Measurements from ENCODE around the gene SLC2A5.

SLC2A5 gene

GRCh38 chr1:9016455-9016854 lies 53.0 kb downstream of the SLC2A5 start:
- H3K4me3 ChIP-seq (ENCODE audit: low read depth, low read length): no peak overlapping the region
- H3K4me1 ChIP-seq (ENCODE audit: control insufficient read depth, insufficient read depth, low read length): no peaks in the 10 kb centered on the region
- H3K9me3 ChIP-seq (ENCODE audit: control insufficient read depth, insufficient read depth, low read length): no peaks in the 10 kb centered on the region
- H3K36me3 ChIP-seq (ENCODE audit: control insufficient read depth, insufficient read depth, low read length): no peaks in the 10 kb centered on the region
- no peak overlapping the region for H3K27ac ChIP-seq (ENCODE audit: low read depth, low read length)
- no peak overlapping the region for H3K9ac ChIP-seq (ENCODE audit: low read depth, low read length)
- no peaks in the 10 kb centered on the region for H3K27me3 ChIP-seq (ENCODE audit: control insufficient read depth, insufficient read depth, low read length)

GRCh38 chr1:9014475-9015375 lies 54.7 kb downstream of the SLC2A5 start:
- Histone ChIP-seq H3K4me1 (ENCODE audit: control insufficient read depth, insufficient read depth, low read length) (no peaks in the 10 kb centered on the region), H3K36me3 (ENCODE audit: control insufficient read depth, insufficient read depth, low read length) (no peaks in the 10 kb centered on the region), H3K27me3 (ENCODE audit: control insufficient read depth, insufficient read depth, low read length) (no peaks in the 10 kb centered on the region), H3K9me3 (ENCODE audit: control insufficient read depth, insufficient read depth, low read length) (no peaks in the 10 kb centered on the region), H3K9ac (ENCODE audit: low read depth, low read length) (no peak overlapping the region), H3K27ac (ENCODE audit: low read depth, low read length) (no peak overlapping the region), H3K4me3 (ENCODE audit: low read depth, low read length) (no peak overlapping the region)

- H3K27ac ChIP-seq (ENCODE audit: low read depth, low read length): no peak overlapping the region
- no peaks in the 10 kb centered on the region for H3K36me3 ChIP-seq (ENCODE audit: control insufficient read depth, insufficient read depth, low read length)
- H3K27me3 ChIP-seq (ENCODE audit: control insufficient read depth, insufficient read depth, low read length): no peaks in the 10 kb centered on the region
- no peak overlapping the region for H3K4me3 ChIP-seq (ENCODE audit: low read depth, low read length)
- no peaks in the 10 kb centered on the region for H3K9me3 ChIP-seq (ENCODE audit: control insufficient read depth, insufficient read depth, low read length)
- H3K9ac ChIP-seq (ENCODE audit: low read depth, low read length): no peak overlapping the region
- H3K4me1 ChIP-seq (ENCODE audit: control insufficient read depth, insufficient read depth, low read length): no peaks in the 10 kb centered on the region
These were observed 55.6 kb downstream of the SLC2A5 start for GRCh38 chr1:9013819-9014218.

- Histone ChIP-seq H3K27ac (ENCODE audit: low read depth, low read length) (no peak overlapping the region), H3K9ac (ENCODE audit: low read depth, low read length) (no peak overlapping the region), H3K9me3 (ENCODE audit: control insufficient read depth, insufficient read depth, low read length) (no peaks in the 10 kb centered on the region), H3K36me3 (ENCODE audit: control insufficient read depth, insufficient read depth, low read length) (no peaks in the 10 kb centered on the region), H3K27me3 (ENCODE audit: control insufficient read depth, insufficient read depth, low read length) (no peaks in the 10 kb centered on the region), H3K4me1 (ENCODE audit: control insufficient read depth, insufficient read depth, low read length) (no peaks in the 10 kb centered on the region), H3K4me3 (ENCODE audit: low read depth, low read length) (no peak overlapping the region)
These were observed 58.6 kb downstream of the SLC2A5 start for GRCh38 chr1:9010781-9011323.

GRCh38 chr1:9009438-9010370 lies 59.7 kb downstream of the SLC2A5 start:
- no peak overlapping the region for H3K4me3 ChIP-seq (ENCODE audit: low read depth, low read length)
- peak overlapping the region; percentile 46 for H3K9ac ChIP-seq (ENCODE audit: low read depth, low read length)
- H3K4me1 ChIP-seq (ENCODE audit: control insufficient read depth, insufficient read depth, low read length): peaks cover 3% of the 10 kb centered on the region; the same call in 1 of the 2 replicates
- H3K9me3 ChIP-seq (ENCODE audit: control insufficient read depth, insufficient read depth, low read length): no peaks in the 10 kb centered on the region
- peak overlapping the region; percentile 59 for H3K27ac ChIP-seq (ENCODE audit: low read depth, low read length)
- no peaks in the 10 kb centered on the region for H3K36me3 ChIP-seq (ENCODE audit: control insufficient read depth, insufficient read depth, low read length)
- no peaks in the 10 kb centered on the region for H3K27me3 ChIP-seq (ENCODE audit: control insufficient read depth, insufficient read depth, low read length)

- H3K27ac ChIP-seq (ENCODE audit: low read depth, low read length): no peak overlapping the region
- H3K4me1 ChIP-seq (ENCODE audit: control insufficient read depth, insufficient read depth, low read length): peaks cover 5% of the 10 kb centered on the region; the same call in 1 of the 2 replicates
- no peaks in the 10 kb centered on the region for H3K9me3 ChIP-seq (ENCODE audit: control insufficient read depth, insufficient read depth, low read length)
- no peaks in the 10 kb centered on the region for H3K27me3 ChIP-seq (ENCODE audit: control insufficient read depth, insufficient read depth, low read length)
- no peak overlapping the region for H3K9ac ChIP-seq (ENCODE audit: low read depth, low read length)
- H3K4me3 ChIP-seq (ENCODE audit: low read depth, low read length): no peak overlapping the region
- H3K36me3 ChIP-seq (ENCODE audit: control insufficient read depth, insufficient read depth, low read length): no peaks in the 10 kb centered on the region
These were observed 61.2 kb downstream of the SLC2A5 start for GRCh38 chr1:9008236-9008635.

- Histone ChIP-seq H3K4me1 (ENCODE audit: control insufficient read depth, insufficient read depth, low read length) (peaks cover 8% of the 10 kb centered on the region; the same call in 1 of the 2 replicates), H3K27ac (ENCODE audit: low read depth, low read length) (no peak overlapping the region), H3K36me3 (ENCODE audit: control insufficient read depth, insufficient read depth, low read length) (no peaks in the 10 kb centered on the region), H3K9ac (ENCODE audit: low read depth, low read length) (no peak overlapping the region), H3K4me3 (ENCODE audit: low read depth, low read length) (no peak overlapping the region), H3K27me3 (ENCODE audit: control insufficient read depth, insufficient read depth, low read length) (no peaks in the 10 kb centered on the region), H3K9me3 (ENCODE audit: control insufficient read depth, insufficient read depth, low read length) (no peaks in the 10 kb centered on the region)
These were observed 62.3 kb downstream of the SLC2A5 start for GRCh38 chr1:9006956-9007615.

- Histone ChIP-seq H3K27me3 (ENCODE audit: control insufficient read depth, insufficient read depth, low read length) (no peaks in the 10 kb centered on the region), H3K4me3 (ENCODE audit: low read depth, low read length) (no peak overlapping the region), H3K4me1 (ENCODE audit: control insufficient read depth, insufficient read depth, low read length) (peaks cover 8% of the 10 kb centered on the region; the same call in 1 of the 2 replicates), H3K27ac (ENCODE audit: low read depth, low read length) (no peak overlapping the region), H3K9ac (ENCODE audit: low read depth, low read length) (no peak overlapping the region), H3K36me3 (ENCODE audit: control insufficient read depth, insufficient read depth, low read length) (no peaks in the 10 kb centered on the region), H3K9me3 (ENCODE audit: control insufficient read depth, insufficient read depth, low read length) (no peaks in the 10 kb centered on the region)
These were observed 64.1 kb downstream of the SLC2A5 start for GRCh38 chr1:9005395-9005708.

GRCh38 chr1:9004700-9005394 lies 64.6 kb downstream of the SLC2A5 start:
- H3K36me3 ChIP-seq (ENCODE audit: control insufficient read depth, insufficient read depth, low read length): no peaks in the 10 kb centered on the region
- no peak overlapping the region for H3K9ac ChIP-seq (ENCODE audit: low read depth, low read length)
- H3K27ac ChIP-seq (ENCODE audit: low read depth, low read length): no peak overlapping the region
- H3K4me3 ChIP-seq (ENCODE audit: low read depth, low read length): no peak overlapping the region; the same call in 1 of the 2 replicates
- H3K27me3 ChIP-seq (ENCODE audit: control insufficient read depth, insufficient read depth, low read length): no peaks in the 10 kb centered on the region
- peaks cover 8% of the 10 kb centered on the region; the same call in 1 of the 2 replicates for H3K4me1 ChIP-seq (ENCODE audit: control insufficient read depth, insufficient read depth, low read length)
- no peaks in the 10 kb centered on the region for H3K9me3 ChIP-seq (ENCODE audit: control insufficient read depth, insufficient read depth, low read length)

GRCh38 chr1:9004031-9004699 lies 65.3 kb downstream of the SLC2A5 start:
- no peaks in the 10 kb centered on the region for H3K36me3 ChIP-seq (ENCODE audit: control insufficient read depth, insufficient read depth, low read length)
- H3K9ac ChIP-seq (ENCODE audit: low read depth, low read length): no peak overlapping the region
- no peaks in the 10 kb centered on the region for H3K9me3 ChIP-seq (ENCODE audit: control insufficient read depth, insufficient read depth, low read length)
- no peaks in the 10 kb centered on the region for H3K27me3 ChIP-seq (ENCODE audit: control insufficient read depth, insufficient read depth, low read length)
- peaks cover 8% of the 10 kb centered on the region; the same call in 1 of the 2 replicates for H3K4me1 ChIP-seq (ENCODE audit: control insufficient read depth, insufficient read depth, low read length)
- no peak overlapping the region for H3K4me3 ChIP-seq (ENCODE audit: low read depth, low read length)
- H3K27ac ChIP-seq (ENCODE audit: low read depth, low read length): no peak overlapping the region
